Keratinocyte (primary cell): ENCODE data around the gene IFNGR1. TPM values are rescaled to one million over a fixed set of nuclear protein-coding genes. Genes with fewer than 3 reads are reported as not detected.
"Not testable (repeated sequence)": the region's sequence is repeated elsewhere in the genome, so short reads cannot be mapped to it uniquely, and the experiment has no call there.

Source experiments
- DNase-seq: peaks from one replicate; pipeline ENCODE4 v3.0.0-alpha.2; 2011; ENCODE audit warnings: low read depth, missing footprints, low spot score
- FAIRE-seq: peaks from 2 replicates; lab custom pipeline; 2011; peaks lifted over from hg19 to GRCh38; lab: Jason Lieb, UNC
- H2AFZ ChIP-seq: 2 replicates; pipeline ENCODE4 v1.6.0; 2012; ENCODE audit warnings: low read length, control low read depth, inconsistent platforms; ENCODE audit not compliant: control insufficient read depth
- H3K27ac ChIP-seq: 2 replicates; pipeline ENCODE4 v1.5.1; 2011; ENCODE audit warnings: low read length; ENCODE audit not compliant: control insufficient read depth, insufficient read depth
- H3K27me3 ChIP-seq: 3 replicates; pipeline ENCODE4 v1.6.0; 2011; ENCODE audit warnings: low read length; ENCODE audit not compliant: control insufficient read depth, insufficient read depth; ENCODE audit errors: extremely low read depth
- H3K36me3 ChIP-seq, 2 experiments: 2 replicates in 1 of 2; 3 replicates in 1 of 2; pipeline ENCODE4 v1.5.1; 2011; ENCODE audit warnings: low read length in 2 of 2, mild to moderate bottlenecking in 1 of 2; ENCODE audit not compliant: control insufficient read depth in 2 of 2, insufficient read depth in 2 of 2; ENCODE audit errors: extremely low read depth in 1 of 2
- H3K4me1 ChIP-seq: 3 replicates; pipeline ENCODE4 v1.5.1; 2011; ENCODE audit warnings: low read length; ENCODE audit not compliant: control insufficient read depth, insufficient read depth; ENCODE audit errors: extremely low read depth
- H3K4me2 ChIP-seq: 3 replicates; pipeline ENCODE4 v1.6.0; 2011; ENCODE audit warnings: low read depth, low read length; ENCODE audit not compliant: control insufficient read depth, insufficient read depth; ENCODE audit errors: extremely low read depth
- H3K4me3 ChIP-seq, 3 experiments: fragments of 200-600 bp in 1 of 3; sonication (generic) in 1 of 3; 2 replicates in 2 of 3; 3 replicates in 1 of 3; pipeline ENCODE4 v1.5.1; 2011 to 2016; ENCODE audit warnings: low read length in 3 of 3, mild to moderate bottlenecking in 3 of 3, control low read depth in 2 of 3, inconsistent platforms in 1 of 3, low read depth in 1 of 3, mixed read lengths in 1 of 3, mixed run types in 1 of 3, moderate library complexity in 1 of 3; ENCODE audit not compliant: control insufficient read depth in 2 of 3, insufficient read depth in 2 of 3; ENCODE audit errors: extremely low read depth in 1 of 3
- H3K79me2 ChIP-seq: 2 replicates; pipeline ENCODE4 v1.6.0; 2012; ENCODE audit warnings: low read length; ENCODE audit not compliant: control insufficient read depth, insufficient read depth
- H3K9ac ChIP-seq: 3 replicates; pipeline ENCODE4 v1.6.0; 2011; ENCODE audit warnings: low read length; ENCODE audit not compliant: control insufficient read depth, insufficient read depth; ENCODE audit errors: extremely low read depth
- H3K9me1 ChIP-seq: 3 replicates; pipeline ENCODE4 v1.6.0; 2011; ENCODE audit warnings: low read length; ENCODE audit not compliant: control insufficient read depth, insufficient read depth; ENCODE audit errors: extremely low read depth
- H3K9me3 ChIP-seq: 2 replicates; pipeline ENCODE4 v1.5.1; 2012; ENCODE audit warnings: low read depth, low read length; ENCODE audit not compliant: control insufficient read depth
- H4K20me1 ChIP-seq: 3 replicates; pipeline ENCODE4 v1.6.0; 2011; ENCODE audit warnings: low read length; ENCODE audit not compliant: control insufficient read depth, insufficient read depth; ENCODE audit errors: extremely low read depth
- EZH2 ChIP-seq: IDR thresholded peaks from one replicate; pipeline ENCODE4 v1.6.1; 2012; ENCODE audit warnings: inconsistent platforms, mild to moderate bottlenecking, low read length, moderate library complexity
- dilution Hi-C: fragments of 300-500 bp; cut with MboI; formaldehyde crosslinking; loops from one replicate; pipeline ENCODE4 v1.7.0; 2020; ENCODE audit warnings: low sequenced_read_pairs; ENCODE audit not compliant: extremely low pct_ligation_motif_present
- polyA plus RNA-seq, 5 experiments: library from polyadenylated mRNA; depleted of rRNA in 3 of 5; stranded (reverse) in 3 of 5; stranded (forward) in 1 of 5; unstranded in 1 of 5; fragments of >200 nt; gene quantifications; 1 replicate in 1 of 5; 2 replicates in 3 of 5; 3 replicates in 1 of 5; pipeline versions ENCODE4 v1.2.1 to v1.2.3, GENCODE V29; 2011 to 2012; ENCODE audit warnings: missing spikeins in 2 of 5, low read depth in 1 of 5, low replicate concordance in 1 of 5
- TF ChIP-seq, protein P1 (sequence below), 3 experiments: IDR thresholded peaks in 1 of 3; conservative IDR thresholded peaks in 1 of 3; optimal IDR thresholded peaks in 1 of 3; 2 replicates in 2 of 3; 3 replicates in 1 of 3; pipeline versions ENCODE3 to v1.5.1; 2011; ENCODE audit warnings: low read length in 3 of 3, mild to moderate bottlenecking in 3 of 3, moderate library complexity in 2 of 3, control low read depth in 1 of 3, inconsistent platforms in 1 of 3; ENCODE audit not compliant: insufficient read depth in 2 of 3; ENCODE audit errors: extremely low read depth in 1 of 3

The IFNGR1 gene
- polyA plus RNA-seq, 1 donor (not counting 4 experiments of a cell fraction or from before 2014, with no cell fraction given): 109 TPM

DNA sequence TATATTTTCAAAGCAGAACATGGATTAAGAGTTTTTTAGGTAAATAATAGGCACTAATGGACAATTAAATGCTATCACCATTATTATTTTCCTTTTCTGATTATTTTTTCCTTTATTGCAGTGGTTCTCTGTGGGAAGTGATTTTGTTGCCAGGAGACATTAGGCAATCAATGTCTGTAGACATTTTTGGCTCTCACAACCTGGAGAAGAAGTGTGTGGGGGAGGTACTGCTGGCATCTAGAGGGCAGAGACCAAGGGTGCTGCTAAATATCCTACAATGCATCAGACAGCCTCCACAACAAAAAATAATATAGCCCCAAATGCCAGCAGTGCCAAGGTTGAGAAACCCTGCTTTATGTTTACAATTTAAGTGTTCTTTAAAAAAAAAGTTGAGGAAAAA lies 8.3 kb downstream of the IFNGR1 start:
- H4K20me1 ChIP-seq: peaks cover 3% of the 10 kb centered on the region
- TF ChIP-seq, protein P1, sequence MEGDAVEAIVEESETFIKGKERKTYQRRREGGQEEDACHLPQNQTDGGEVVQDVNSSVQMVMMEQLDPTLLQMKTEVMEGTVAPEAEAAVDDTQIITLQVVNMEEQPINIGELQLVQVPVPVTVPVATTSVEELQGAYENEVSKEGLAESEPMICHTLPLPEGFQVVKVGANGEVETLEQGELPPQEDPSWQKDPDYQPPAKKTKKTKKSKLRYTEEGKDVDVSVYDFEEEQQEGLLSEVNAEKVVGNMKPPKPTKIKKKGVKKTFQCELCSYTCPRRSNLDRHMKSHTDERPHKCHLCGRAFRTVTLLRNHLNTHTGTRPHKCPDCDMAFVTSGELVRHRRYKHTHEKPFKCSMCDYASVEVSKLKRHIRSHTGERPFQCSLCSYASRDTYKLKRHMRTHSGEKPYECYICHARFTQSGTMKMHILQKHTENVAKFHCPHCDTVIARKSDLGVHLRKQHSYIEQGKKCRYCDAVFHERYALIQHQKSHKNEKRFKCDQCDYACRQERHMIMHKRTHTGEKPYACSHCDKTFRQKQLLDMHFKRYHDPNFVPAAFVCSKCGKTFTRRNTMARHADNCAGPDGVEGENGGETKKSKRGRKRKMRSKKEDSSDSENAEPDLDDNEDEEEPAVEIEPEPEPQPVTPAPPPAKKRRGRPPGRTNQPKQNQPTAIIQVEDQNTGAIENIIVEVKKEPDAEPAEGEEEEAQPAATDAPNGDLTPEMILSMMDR (optimal IDR thresholded peaks at IDR 0.05 in 1 of 3, IDR thresholded peaks at IDR 0.05 in 1 of 3, conservative IDR thresholded peaks at IDR 0.05 in 1 of 3; ENCODE audit: extremely low read depth in 1 of 3, insufficient read depth in 2 of 3, low read length in 3 of 3): no peak
- TF ChIP-seq EZH2: no peak
- H3K27me3 ChIP-seq: no peaks in the 10 kb centered on the region
- H3K36me3 ChIP-seq: peaks cover 0 to 19% of the 10 kb centered on the region in 2 experiments
- H2AFZ ChIP-seq: no peak overlapping the region
- no peak overlapping the region for H3K4me2 ChIP-seq
- DNase-seq: no peak
- peaks cover 23% of the 10 kb centered on the region for H3K4me1 ChIP-seq
- no peaks in the 10 kb centered on the region for H3K9me1 ChIP-seq
- no peak overlapping the region for H3K9ac ChIP-seq
- peaks cover 84% of the 10 kb centered on the region for H3K79me2 ChIP-seq
- dilution Hi-C loops: no loop called here
- FAIRE-seq: no peak
- no peak overlapping the region for H3K4me3 ChIP-seq
- H3K27ac ChIP-seq: no peak overlapping the region
- H3K9me3 ChIP-seq: no peaks in the 10 kb centered on the region

DNA sequence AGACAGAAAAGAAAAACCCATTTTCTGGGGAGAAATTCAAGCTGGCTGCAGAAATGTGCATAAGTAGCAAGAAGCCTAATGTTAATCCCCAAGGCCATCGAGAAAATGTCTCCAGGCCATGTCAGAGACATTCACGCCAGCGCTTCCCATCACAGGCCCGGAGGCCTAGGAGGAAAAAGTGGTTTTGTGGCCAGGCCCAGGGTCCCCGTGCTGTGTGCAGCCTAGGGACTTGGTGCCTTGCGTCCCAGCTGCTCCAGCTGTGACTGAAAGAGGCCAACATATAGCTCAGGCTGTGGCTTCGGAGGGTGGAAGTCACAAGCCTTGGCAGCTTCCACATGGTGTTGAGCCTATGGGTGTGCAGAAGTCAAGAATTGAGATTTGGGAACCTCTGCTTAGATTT lies 10.9 kb downstream of the IFNGR1 start:
- Histone ChIP-seq H3K4me3 (no peak overlapping the region), H3K9me1 (no peaks in the 10 kb centered on the region), H4K20me1 (peaks cover 3% of the 10 kb centered on the region), H3K9me3 (no peaks in the 10 kb centered on the region), H3K4me1 (no peaks in the 10 kb centered on the region), H3K27ac (no peak overlapping the region), H3K4me2 (no peak overlapping the region), H3K36me3 (peaks cover 9 to 13% of the 10 kb centered on the region in 2 experiments), H3K27me3 (no peaks in the 10 kb centered on the region), H3K9ac (no peak overlapping the region), H3K79me2 (peaks cover 59% of the 10 kb centered on the region), H2AFZ (no peak overlapping the region)
- TF ChIP-seq EZH2: no peak
- TF ChIP-seq, protein P1 (optimal IDR thresholded peaks at IDR 0.05 in 1 of 3, IDR thresholded peaks at IDR 0.05 in 1 of 3, conservative IDR thresholded peaks at IDR 0.05 in 1 of 3; ENCODE audit: extremely low read depth in 1 of 3, insufficient read depth in 2 of 3, low read length in 3 of 3): no peak
- dilution Hi-C loops: no loop called here
- FAIRE-seq (no peak), DNase-seq (no peak)

DNA sequence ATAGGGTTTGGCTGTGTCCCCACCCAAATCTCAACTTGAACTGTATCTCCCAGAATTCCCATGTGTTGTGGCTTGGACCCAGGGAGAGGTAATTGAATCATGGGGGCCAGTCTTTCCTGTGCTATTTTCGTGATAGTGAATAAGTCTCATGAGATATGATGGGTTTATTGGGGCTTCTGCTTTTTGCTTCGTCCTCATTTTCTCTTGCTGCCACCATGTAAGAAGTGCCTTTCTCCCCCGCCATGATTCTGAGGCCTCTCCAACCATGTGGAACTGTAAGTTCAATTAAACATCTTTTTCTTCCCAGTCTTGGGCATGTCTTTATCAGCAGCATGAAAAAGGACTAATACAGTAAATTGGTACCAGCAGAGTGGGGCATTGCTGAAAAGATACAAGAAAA lies 11.7 kb downstream of the IFNGR1 start:
- H3K4me3 ChIP-seq, H4K20me1 ChIP-seq, H3K9ac ChIP-seq, H3K4me2 ChIP-seq, H3K9me3 ChIP-seq, dilution Hi-C loops, DNase-seq, H3K27ac ChIP-seq, H2AFZ ChIP-seq, H3K4me1 ChIP-seq, H3K9me1 ChIP-seq, FAIRE-seq, H3K27me3 ChIP-seq: not testable (repeated sequence)
- Histone ChIP-seq H3K36me3 (peaks cover 10 to 13% of the 10 kb centered on the region in 2 experiments), H3K79me2 (peaks cover 50% of the 10 kb centered on the region)
